Kidney (tissue), 11 donors: ENCODE results near the gene FAM72D. TPM values are rescaled to one million over a fixed set of nuclear protein-coding genes. Genes with fewer than 3 reads are reported as not detected.
"Not testable (repeated sequence)": the region's sequence is repeated elsewhere in the genome, so short reads cannot be mapped to it uniquely, and the experiment has no call there.

Source experiments
- DNase-seq, 5 donors: peaks; one replicate each; pipeline ENCODE4 v3.0.0-alpha.2; 2013 to 2020
- FAIRE-seq: peaks from 2 replicates; lab custom pipeline; 2012; peaks lifted over from hg19 to GRCh38; lab: Jason Lieb, UNC
- H3K27ac ChIP-seq, 2 donors: one replicate each; pipeline ENCODE4 v1.7.0; 2013; ENCODE audit warnings: low read depth in 2 of 2, low read length in 2 of 2, inconsistent platforms in 1 of 2
- H3K27me3 ChIP-seq: one replicate; pipeline ENCODE4 v1.7.1; 2013; ENCODE audit warnings: low read length, inconsistent platforms; ENCODE audit not compliant: control insufficient read depth, insufficient read depth
- H3K36me3 ChIP-seq, 3 donors: one replicate each; pipeline versions ENCODE4 v1.7.0 to v1.7.1; 2013; ENCODE audit warnings: low read length in 3 of 3, control low read depth in 1 of 3, inconsistent platforms in 1 of 3; ENCODE audit not compliant: insufficient read depth in 3 of 3, control insufficient read depth in 2 of 3
- H3K4me1 ChIP-seq, 3 donors: one replicate each; pipeline versions ENCODE4 v1.7.0 to v1.7.1; 2013; ENCODE audit warnings: low read length in 3 of 3, inconsistent platforms in 1 of 3, low read depth in 1 of 3; ENCODE audit not compliant: control insufficient read depth in 2 of 3, insufficient read depth in 2 of 3
- H3K4me3 ChIP-seq, 3 donors: one replicate each; pipeline versions ENCODE4 v1.7.0 to v1.8.1; 2013; ENCODE audit warnings: low read length in 3 of 3, control low read depth in 1 of 3, inconsistent platforms in 1 of 3
- H3K9ac ChIP-seq, 3 donors: one replicate each; pipeline versions ENCODE4 v1.7.0 to v1.7.1; 2013; ENCODE audit warnings: low read length in 3 of 3, control low read depth in 1 of 3, inconsistent platforms in 1 of 3
- H3K9me3 ChIP-seq, 3 donors: one replicate each; pipeline versions ENCODE4 v1.7.0 to v1.7.1; 2013; ENCODE audit warnings: low read length in 3 of 3, control low read depth in 1 of 3, inconsistent platforms in 1 of 3; ENCODE audit not compliant: control insufficient read depth in 2 of 3, insufficient read depth in 1 of 3
- intact Hi-C: fragments of 100-400 bp; cut with DNase I; formaldehyde crosslinking; loops from one replicate; pipeline ENCODE4 v1.11.1; 2022
- polyA plus RNA-seq: library from polyadenylated mRNA; stranded (reverse); fragments of 350-450 nt; fragmentation: Illumina TruSeq; extraction: RNeasy Lipid Tissue Mini Kit (QIAGEN cat#74804); gene quantifications from one replicate; pipeline ENCODE4 v1.2.3, GENCODE V29; 2014; ENCODE audit warnings: low read depth, low replicate concordance; ENCODE audit not compliant: insufficient read depth
- total RNA-seq: library from RNA; stranded (reverse); fragmentation: NEBNext Ultra II Directional; extraction: Animal tissue kit (Norgen Biotek cat#: 25700); gene quantifications from one replicate; pipeline ENCODE4 v1.2.1, GENCODE V29; 2021
- donor health status: control.
- donor health status: control.
- donor health status: DM: yes; HTN: yes; CAD: no.
- donor health status: Normal renal cell carcinoma (clear cell type).

Gene FAM72D
- total and polyA plus RNA-seq, 2 donors from 2014 or later = 0.24 TPM; not detected in 1

GRCh38 chr1:145146308-145146707 lies 50.5 kb downstream of the FAM72D start:
- FAIRE-seq, H3K27ac ChIP-seq, H3K27me3 ChIP-seq, H3K36me3 ChIP-seq, H3K4me3 ChIP-seq, H3K9me3 ChIP-seq, H3K4me1 ChIP-seq, H3K9ac ChIP-seq, intact Hi-C loops: not testable (repeated sequence)
- peak in 2 of 5 donors; percentile 0 to 38 for DNase-seq

GRCh38 chr1:145147172-145147571 lies 51.4 kb downstream of the FAM72D start:
- H3K4me1 ChIP-seq, H3K4me3 ChIP-seq, intact Hi-C loops, H3K27me3 ChIP-seq, H3K36me3 ChIP-seq, H3K9ac ChIP-seq, H3K27ac ChIP-seq, H3K9me3 ChIP-seq, FAIRE-seq, DNase-seq: not testable (repeated sequence)

- H3K9me3 ChIP-seq, H3K27me3 ChIP-seq, DNase-seq, H3K36me3 ChIP-seq, H3K4me1 ChIP-seq, H3K4me3 ChIP-seq, H3K9ac ChIP-seq, H3K27ac ChIP-seq, FAIRE-seq, intact Hi-C loops: not testable (repeated sequence)
Measured at GRCh38 chr1:145155421-145155820, 59.6 kb downstream of the FAM72D start.

GRCh38 chr1:145155873-145156272 lies 60.1 kb downstream of the FAM72D start:
- FAIRE-seq, intact Hi-C loops, H3K36me3 ChIP-seq, H3K9ac ChIP-seq, H3K4me1 ChIP-seq, H3K27ac ChIP-seq, H3K9me3 ChIP-seq, H3K27me3 ChIP-seq: not testable (repeated sequence)
- peak overlapping the region in 1 of 3 donors; percentile 21 for H3K4me3 ChIP-seq
- DNase-seq = peak in 3 of 5 donors; percentile 3 to 34 (median 11)

- Histone ChIP-seq H3K9ac (peak overlapping the region in 1 of 3 donors; percentile 61), H3K4me3 (peak overlapping the region in 1 of 3 donors; percentile 64)
- H3K27ac ChIP-seq, H3K36me3 ChIP-seq, H3K9me3 ChIP-seq, intact Hi-C loops, H3K27me3 ChIP-seq, H3K4me1 ChIP-seq, FAIRE-seq: not testable (repeated sequence)
- peak in 4 of 5 donors; percentile 76 to 91 (median 80) for DNase-seq
Measured at GRCh38 chr1:145156891-145157610, 61.3 kb downstream of the FAM72D start.

GRCh38 chr1:145157715-145158114 lies 61.9 kb downstream of the FAM72D start:
- H3K9me3 ChIP-seq, H3K27ac ChIP-seq, H3K4me1 ChIP-seq, intact Hi-C loops, FAIRE-seq, H3K27me3 ChIP-seq, H3K9ac ChIP-seq, H3K36me3 ChIP-seq, H3K4me3 ChIP-seq, DNase-seq: not testable (repeated sequence)

GRCh38 chr1:145161046-145161752 lies 65.4 kb downstream of the FAM72D start:
- H3K4me3 ChIP-seq, intact Hi-C loops, H3K27ac ChIP-seq, H3K27me3 ChIP-seq, H3K36me3 ChIP-seq, DNase-seq, H3K4me1 ChIP-seq, H3K9ac ChIP-seq, H3K9me3 ChIP-seq, FAIRE-seq: not testable (repeated sequence)
